Glomerular endothelial cell (primary cell): ENCODE data around the gene MAG. TPM values are rescaled to one million over a fixed set of nuclear protein-coding genes. Genes with fewer than 3 reads are reported as not detected.
A peak's percentile ranks its signal among the peaks of the same experiment; 100 is the strongest.

Experiments used
- DNase-seq: peaks from one replicate; pipeline ENCODE4 v3.0.0-alpha.2; 2011; ENCODE audit warnings: low read depth, low spot score; ENCODE audit errors: extremely low read depth
- total RNA-seq: library from RNA; depleted of rRNA; stranded (reverse); fragments of >200 nt; gene quantifications from 2 replicates; pipeline ENCODE4 v1.2.3, GENCODE V29; 2015

Gene MAG
- total RNA-seq, 1 donor from 2014 or later = not detected

DNA sequence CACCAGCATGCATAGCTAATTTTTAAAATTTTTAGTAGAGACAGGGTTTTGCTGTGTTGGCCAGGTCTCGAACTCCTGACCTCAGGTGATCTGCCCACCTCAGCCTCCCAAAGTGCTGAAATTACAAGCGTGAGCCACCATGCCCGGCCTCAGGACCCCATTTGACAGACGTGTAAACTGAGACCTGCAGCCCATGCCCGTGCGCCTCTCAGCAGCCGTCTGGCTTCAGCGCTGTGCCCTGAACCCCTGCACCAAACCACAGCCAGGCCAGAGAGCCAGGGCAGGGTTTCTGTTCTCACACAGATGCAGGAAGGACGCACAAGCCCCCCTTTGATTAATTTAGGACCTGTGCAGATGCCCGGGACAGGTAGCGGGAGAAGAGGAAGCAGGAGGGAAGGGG is 48.5 kb downstream of the MAG start:
- no peak for DNase-seq

DNA sequence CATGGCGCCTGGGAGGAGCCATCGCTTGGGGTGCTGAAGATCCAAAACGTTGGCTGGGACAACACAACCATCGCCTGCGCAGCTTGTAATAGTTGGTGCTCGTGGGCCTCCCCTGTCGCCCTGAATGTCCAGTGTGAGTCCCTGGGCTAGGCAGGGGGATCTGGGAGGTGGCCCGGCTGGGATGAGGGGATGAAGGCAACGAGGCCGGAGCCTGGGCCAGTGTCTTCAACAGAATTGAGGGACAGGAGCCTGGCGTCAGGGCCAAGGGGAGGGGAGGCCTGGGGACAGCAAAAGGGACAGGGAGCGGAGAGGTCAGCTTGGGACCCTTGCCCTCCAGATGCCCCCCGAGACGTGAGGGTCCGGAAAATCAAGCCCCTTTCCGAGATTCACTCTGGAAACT is 49.0 kb downstream of the MAG start:
- no peak for DNase-seq

DNA sequence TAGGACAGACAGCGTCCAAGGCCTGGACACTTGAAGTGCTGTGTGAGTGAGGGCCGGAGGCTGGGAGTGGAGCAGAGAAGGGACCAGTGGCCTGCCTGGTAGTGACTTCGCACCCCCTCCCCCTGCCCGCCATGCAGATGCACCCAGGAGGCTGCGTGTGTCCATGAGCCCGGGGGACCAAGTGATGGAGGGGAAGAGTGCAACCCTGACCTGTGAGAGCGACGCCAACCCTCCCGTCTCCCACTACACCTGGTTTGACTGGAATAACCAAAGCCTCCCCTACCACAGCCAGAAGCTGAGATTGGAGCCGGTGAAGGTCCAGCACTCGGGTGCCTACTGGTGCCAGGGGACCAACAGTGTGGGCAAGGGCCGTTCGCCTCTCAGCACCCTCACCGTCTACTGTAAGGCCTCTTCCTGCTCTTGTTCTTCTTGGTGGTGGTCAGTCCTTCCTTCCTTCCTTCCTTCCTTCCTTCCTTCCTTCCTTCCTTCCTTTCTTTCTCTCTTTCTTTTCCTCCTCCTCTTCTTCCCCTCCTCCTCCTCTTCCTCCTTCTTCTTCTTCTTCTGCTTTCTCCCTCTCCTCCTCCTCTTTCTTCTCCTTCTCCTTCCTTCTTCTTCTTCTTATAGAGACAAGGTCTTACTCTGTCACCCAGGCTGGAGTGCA is 49.7 kb downstream of the MAG start:
- DNase-seq = no peak

DNA sequence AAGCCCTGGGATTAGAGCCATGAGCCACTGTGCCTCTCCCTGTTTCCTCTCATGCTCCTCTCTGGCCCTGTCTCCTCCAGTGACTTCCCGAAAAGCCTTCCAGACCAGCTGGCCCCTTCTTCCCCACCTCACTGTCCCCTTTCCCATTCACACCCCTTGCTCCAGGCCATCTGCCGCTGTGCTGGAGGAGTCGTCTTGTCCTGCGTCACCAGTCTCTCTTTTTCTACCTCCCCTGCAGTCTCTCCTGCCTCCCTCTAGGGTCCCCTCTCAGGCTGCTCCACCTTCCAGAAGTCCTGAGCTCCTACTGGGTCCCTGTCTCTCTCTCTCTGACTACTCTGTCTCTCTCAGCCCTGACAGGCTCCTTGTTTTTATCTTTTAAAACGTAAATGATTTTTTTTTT is 50.5 kb downstream of the MAG start:
- DNase-seq = no peak

DNA sequence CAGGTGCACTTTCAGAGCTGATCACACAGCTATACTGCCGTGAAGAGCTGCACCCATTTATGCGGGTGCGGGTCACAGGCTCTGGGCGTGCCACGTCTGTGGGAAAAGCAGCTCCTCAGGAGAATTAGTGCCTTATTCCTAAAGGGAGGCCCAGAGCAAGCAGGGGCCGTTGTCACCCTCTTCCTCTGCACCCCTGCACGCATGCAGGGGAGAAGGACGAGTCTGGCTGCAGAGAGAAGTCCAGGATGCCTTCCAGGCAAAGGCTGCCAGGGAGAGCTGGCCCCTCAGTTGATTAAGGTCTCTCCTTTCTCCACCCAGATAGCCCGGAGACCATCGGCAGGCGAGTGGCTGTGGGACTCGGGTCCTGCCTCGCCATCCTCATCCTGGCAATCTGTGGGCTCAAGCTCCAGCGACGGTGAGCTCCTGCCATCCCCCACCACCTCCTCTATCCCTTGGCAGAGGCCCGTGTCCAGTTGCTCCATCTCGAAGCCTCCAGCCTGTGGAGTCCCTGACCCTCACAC is 52.6 kb downstream of the MAG start:
- DNase-seq = no peak

DNA sequence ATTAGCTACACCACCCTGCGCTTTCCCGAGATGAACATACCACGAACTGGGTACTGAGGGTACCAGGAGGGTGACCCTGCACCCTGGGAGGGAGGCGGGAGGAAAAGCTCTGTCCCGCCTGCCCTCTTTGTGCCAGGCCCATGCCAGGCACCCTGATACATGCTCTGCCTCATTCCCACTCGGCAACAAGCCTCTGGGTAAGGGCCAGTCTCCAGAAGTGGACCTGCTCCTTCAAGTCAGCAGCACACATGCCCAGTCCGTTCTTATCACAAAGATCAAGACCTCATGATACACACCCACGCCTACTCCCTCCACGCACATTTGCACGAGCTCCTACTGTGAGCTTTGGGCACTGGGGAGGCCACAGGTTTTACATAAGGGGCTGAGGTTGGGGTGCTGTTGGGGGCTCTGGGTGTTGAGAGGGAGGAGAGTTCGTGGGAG is 53.7 kb downstream of the MAG start:
- no peak for DNase-seq

DNA sequence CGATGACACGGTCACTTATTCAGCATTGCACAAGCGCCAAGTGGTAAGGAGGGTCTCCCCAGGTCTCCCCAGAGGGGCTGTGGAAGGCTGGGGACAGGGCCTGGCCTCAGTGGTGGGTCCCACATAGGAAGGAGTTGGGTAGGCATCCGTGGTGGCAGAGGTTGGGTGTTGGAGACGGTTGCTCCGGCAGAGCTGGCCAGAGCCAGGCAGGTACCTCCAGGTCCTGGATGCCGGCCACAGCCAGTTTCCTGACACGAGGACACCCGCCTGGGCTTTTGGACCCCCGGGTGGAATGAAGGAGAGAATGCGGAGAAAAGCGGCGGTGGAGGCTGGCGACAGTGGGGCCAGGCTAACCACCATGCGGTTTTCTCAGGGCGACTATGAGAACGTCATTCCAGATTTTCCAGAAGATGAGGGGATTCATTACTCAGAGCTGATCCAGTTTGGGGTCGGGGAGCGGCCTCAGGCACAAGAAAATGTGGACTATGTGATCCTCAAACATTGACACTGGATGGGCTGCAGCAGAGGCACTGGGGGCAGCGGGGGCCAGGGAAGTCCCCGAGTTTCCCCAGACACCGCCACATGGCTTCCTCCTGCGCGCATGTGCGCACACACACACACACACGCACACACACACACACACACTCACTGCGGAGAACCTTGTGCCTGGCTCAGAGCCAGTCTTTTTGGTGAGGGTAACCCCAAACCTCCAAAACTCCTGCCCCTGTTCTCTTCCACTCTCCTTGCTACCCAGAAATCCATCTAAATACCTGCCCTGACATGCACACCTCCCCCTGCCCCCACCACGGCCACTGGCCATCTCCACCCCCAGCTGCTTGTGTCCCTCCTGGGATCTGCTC is 54.5 kb downstream of the MAG start:
- no peak for DNase-seq

DNA sequence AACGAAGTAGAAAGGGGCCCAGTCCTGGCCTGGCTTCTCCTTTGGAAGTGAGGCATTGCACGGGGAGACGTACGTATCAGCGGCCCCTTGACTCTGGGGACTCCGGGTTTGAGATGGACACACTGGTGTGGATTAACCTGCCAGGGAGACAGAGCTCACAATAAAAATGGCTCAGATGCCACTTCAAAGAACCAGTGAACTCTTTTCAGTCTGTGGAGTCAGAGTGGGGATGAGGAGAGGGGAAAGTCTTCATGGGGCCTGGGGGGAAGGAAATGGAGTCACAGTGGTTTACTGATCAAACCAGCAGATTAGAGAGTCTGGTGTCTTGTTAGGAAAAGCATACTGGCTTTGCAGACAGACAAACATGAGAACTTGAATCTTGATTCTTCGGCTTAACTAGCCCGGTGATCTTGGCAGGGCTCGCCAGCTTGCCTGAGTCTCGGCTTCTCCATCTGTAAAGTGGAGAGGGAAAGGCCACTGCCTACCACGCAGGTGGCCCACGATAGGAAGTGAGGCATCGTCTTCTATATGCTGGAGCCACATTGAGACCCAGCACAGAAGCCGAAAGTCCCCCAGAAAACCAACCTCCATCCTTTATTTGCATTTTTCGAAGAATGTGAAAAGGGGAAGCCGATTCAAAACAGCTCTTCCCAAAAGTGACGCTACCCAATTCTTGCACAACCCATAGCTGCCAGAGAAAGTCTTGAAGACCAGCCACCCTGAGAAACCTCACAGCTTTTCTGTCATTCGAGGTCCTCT is 55.4 kb downstream of the MAG start, which contains the start of gene FFAR1:
FFAR1 (plus strand) TSS at position 732 of the 759 bp plus-strand sequence. CDS start 3,650 bp downstream, outside the sequence.
- no peak for DNase-seq

DNA sequence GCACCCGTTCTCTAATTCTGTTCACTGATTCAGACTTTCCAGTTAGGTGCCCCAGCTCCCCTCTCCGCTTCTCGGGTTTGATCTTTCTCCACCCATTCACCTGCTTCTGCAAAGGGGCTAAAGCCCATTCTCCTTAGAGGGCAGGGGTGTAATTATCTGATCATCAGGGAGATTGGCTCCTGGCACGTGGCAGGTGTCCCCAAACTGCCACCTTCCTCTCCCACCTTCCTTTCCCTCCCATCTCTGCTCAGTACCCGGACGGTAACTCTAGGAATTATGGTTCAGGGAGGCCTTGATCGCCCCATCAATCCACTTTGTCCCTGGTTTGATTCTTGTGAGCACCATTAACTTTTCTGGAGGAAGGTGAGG is 56.0 kb downstream of the MAG start:
- DNase-seq = no peak

DNA sequence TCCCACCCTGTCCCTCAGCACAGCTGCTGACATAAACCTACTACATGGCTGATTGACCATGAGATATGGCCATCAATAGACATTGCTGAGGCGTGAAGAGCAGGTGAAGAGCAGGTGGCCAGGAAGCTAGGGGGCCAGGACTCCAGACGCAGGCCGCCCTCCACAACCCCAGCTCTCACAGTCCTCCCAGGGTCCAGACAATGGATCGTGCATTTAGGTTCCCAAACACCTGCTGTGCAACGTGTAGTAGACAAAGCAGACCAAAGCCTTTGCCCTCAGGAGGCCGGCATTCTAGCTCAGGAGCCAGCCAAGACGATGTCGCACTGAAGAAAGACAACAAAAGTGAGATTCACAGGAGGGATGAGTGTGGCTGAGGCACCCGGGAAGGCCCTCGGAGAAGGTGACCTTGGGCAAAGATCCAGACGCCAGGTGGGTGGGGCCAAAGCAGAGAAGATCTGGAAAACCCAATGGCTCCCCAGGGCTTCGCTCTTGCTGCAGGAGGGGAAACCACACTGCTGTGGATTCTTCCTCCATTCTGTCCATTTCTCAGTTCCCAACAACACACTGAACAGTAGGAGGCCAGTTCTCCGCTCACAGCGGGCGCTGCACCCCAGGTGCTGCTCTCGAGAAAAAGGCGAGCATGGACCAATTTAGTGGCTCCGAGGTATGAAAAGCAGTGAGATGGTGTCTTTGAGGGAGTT is 57.1 kb downstream of the MAG start:
- no peak for DNase-seq

DNA sequence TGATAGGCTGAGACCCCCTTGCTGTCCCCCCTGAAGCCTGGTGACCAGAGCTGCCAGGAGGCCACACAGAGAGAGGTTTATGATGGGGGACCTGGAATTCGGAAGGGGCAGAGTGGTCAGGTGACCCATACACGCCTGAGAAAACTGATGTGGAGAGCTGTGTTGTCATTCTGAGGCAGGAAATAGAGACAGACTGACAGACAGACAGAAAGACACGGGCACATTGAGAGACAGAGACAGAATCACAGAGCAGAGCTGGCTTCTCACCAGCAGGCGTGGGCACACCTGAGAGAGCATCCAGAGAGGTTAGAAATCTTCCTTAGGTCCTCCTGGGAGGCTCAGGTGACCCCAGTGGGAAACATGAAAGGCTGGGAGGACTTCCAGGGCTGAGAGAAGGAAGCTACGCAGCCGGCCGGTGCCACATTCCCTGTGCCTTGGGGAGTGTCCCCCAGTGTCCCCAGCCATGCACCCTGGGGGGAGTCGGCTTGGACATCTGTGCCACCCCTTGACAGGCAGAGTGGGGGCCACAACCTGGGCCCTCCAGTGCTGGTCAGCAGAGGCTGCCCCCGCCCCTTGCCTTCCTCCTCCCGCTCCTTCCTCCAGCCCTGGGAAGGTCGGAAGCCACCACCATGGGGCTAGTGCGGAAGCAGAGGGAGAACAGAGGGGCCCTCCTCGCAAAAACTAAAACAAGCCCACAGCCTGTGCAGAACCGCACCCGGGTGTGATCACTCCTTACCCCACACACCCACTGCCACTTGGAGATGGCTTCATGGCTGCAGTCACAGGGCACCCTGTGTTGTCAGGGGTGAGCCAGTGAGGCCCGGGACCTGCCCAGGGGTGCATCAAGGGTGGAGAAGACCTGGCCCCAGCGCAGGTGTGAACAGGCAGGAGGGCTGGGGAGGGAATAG is 57.9 kb downstream of the MAG start:
- no peak for DNase-seq

DNA sequence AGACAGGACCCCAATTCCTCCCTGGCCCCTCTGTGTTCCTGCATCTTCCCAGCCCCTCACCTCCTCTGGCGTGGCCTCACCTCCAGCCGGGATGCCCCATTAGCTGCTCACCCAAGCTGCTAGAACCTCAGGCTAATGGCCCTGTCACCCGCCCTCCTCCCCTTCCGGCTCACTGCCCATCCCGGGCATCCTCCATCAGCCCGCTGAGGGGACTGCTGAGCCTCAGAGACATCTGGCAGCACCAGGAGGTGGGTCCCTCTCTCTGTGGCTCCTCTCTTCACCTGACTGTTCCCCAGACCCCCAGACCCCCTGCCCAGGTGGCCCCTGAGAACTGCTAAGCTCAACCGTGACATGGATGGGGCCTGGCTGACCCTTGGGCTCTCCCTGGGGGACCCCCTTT is 58.6 kb downstream of the MAG start:
- no peak for DNase-seq

DNA sequence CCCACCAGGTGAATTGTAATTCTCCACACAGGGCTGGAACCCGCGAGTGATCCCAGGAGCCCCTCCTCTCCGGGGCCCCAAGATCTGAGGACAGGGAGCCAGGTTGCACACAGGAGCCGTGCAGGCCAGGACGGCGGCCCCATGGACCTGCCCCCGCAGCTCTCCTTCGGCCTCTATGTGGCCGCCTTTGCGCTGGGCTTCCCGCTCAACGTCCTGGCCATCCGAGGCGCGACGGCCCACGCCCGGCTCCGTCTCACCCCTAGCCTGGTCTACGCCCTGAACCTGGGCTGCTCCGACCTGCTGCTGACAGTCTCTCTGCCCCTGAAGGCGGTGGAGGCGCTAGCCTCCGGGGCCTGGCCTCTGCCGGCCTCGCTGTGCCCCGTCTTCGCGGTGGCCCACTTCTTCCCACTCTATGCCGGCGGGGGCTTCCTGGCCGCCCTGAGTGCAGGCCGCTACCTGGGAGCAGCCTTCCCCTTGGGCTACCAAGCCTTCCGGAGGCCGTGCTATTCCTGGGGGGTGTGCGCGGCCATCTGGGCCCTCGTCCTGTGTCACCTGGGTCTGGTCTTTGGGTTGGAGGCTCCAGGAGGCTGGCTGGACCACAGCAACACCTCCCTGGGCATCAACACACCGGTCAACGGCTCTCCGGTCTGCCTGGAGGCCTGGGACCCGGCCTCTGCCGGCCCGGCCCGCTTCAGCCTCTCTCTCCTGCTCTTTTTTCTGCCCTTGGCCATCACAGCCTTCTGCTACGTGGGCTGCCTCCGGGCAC is 59.6 kb downstream of the MAG start:
- DNase-seq = no peak

DNA sequence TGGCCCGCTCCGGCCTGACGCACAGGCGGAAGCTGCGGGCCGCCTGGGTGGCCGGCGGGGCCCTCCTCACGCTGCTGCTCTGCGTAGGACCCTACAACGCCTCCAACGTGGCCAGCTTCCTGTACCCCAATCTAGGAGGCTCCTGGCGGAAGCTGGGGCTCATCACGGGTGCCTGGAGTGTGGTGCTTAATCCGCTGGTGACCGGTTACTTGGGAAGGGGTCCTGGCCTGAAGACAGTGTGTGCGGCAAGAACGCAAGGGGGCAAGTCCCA is 60.2 kb downstream of the MAG start:
- no peak for DNase-seq

DNA sequence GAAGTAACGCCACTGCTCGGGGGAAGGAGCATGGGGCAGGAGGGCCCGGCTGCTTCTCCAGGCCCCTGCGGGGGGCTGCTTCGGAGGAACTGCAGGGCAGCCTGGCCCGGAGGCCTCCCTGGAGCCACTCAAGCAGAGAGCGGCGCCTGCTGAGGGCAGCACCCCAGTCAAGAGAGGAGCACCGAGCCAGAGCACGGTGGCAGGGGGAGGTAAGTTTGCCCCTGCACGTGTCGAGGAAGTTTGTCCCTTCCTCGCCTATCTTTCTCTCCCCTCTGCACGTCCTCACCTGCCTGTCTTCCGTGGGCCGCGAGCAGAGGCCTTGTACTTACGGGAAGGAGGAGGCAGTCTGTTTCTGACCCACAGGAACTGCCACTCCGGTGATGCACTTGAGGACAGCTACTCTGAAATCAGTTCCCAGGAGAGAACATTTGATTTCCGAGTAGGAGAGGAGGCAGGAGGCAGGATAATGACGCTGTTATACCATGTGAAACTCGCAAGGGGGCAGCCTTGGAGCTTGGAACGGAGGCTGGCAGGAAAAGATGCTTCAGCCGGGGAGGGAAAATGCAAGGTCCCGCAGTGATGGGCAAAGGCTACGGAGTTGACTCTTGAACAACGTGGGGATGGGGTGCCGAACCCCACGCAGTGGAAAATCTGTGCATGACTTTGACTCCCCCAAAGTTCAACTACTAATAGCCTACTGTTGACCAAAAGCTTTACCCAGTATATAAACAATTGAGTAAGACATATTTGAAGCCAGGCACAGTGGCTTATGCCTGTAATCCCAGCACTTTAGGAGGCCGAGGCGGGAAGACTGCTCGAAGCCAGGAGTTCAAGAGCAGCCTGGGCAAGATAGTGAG is 60.7 kb downstream of the MAG start:
- DNase-seq = peak; percentile 36

DNA sequence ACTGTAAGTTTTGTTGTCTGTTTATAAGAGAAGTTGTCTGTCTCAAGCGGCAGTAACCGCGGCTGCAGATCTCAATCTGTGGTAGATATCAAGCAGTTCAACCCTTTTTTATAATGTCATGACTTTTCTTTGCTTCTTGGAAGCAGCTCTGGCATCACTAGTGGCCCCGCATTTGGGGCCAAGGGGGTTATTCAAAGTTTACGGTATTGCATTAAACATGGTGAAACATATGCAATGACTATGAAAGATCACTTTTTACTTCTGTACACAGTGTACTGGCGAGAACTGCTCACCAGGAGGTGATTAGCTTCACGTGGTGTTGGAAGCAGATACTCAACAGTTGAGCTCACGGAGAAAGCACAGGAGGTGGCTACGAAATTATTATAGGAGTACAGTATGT is 61.7 kb downstream of the MAG start:
- no peak for DNase-seq

DNA sequence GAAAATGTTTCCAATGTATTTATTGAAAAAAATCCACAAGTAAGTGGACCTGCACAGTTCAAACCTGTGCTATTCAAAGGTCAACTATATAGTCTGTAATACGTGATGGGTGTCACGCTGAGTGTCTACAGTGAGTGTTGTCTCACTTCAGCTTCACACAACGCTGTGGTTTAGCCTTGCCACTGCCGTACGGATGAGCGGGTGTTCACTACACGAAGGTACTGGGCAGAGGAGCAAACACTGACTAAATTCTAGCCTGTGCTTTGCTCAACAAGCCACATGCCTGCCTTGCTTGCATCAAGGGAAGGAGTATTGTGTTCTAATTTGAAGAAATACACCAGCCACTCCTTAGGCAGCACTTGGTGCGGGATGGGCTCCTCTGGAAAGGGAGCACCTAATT is 62.9 kb downstream of the MAG start:
- DNase-seq = no peak

DNA sequence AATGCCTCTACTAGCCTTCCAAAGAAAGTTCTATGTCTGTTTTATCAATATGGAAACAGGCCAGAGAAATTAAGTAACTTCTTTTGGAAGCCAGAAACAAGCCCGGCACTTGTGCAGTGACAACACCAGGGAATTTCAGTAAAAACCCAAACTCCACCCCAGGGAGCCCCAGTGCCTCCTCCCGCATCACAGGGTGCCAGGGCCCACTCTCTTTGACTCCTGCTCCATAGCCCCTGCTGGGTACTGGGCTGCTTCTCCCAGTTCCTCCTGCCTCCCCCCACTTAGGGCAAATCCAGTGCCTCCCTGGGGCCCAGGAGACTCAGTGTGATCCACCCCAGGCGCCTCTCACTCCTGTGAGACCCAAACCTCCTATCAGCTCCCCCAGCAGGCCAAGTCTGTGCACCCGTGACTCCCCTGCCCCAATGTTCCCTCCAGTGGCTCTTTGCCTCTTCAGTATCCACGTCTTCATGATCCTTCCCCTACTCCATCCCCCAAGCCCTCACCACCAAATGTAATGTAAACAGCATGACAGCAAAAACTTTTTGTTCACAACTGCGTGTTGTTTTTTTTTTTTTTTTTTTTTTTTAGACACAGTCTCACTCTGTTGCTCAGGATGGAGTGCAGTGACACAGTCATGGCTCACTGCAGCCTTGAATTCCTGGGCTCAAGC is 64.0 kb downstream of the MAG start:
- no peak for DNase-seq
